Fibroblast of villous mesenchyme (primary cell): ENCODE data around the gene MINDY4B. TPM values are rescaled to one million over a fixed set of nuclear protein-coding genes. Genes with fewer than 3 reads are reported as not detected.
A peak's percentile ranks its signal among the peaks of the same experiment; 100 is the strongest.

Experiments
- DNase-seq: peaks from one replicate; pipeline ENCODE4 v3.0.0-alpha.2; 2010; ENCODE audit warnings: low read depth
- H3K4me3 ChIP-seq: 2 replicates; pipeline ENCODE4 v1.5.1; 2011; ENCODE audit warnings: low read depth, mild to moderate bottlenecking, low read length
- total RNA-seq: library from RNA; depleted of rRNA; stranded (reverse); fragments of >200 nt; gene quantifications from 2 replicates; pipeline ENCODE4 v1.2.3, GENCODE V29; 2012
- TF ChIP-seq, protein P1 (sequence below): IDR thresholded peaks from 2 replicates; pipeline ENCODE4 v1.5.1; 2012; ENCODE audit warnings: low read depth, mild to moderate bottlenecking, low read length; ENCODE audit not compliant: insufficient read depth

MINDY4B gene
- total RNA-seq, 1 donor = not detected

DNA sequence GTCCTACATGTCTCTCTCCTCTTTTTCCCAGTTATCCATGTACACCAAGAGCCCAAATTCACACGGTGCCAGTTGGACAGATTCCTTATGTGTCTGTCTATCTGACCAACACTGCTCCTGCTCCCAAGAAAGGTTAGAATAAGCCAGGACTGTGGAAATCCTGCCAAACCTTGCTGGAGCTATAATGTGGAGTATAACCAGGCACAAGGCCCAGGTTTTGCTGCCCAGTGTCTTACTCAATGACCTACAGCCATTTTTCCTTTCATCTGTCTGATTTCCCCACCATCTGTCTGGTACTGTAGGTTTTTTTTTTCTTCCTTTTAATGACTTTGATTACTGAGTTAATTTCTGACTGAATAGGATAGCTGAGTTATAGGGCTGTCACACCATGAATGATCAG, 26.5 kb upstream of the MINDY4B start:
- no peak for DNase-seq
- TF ChIP-seq, protein P1, sequence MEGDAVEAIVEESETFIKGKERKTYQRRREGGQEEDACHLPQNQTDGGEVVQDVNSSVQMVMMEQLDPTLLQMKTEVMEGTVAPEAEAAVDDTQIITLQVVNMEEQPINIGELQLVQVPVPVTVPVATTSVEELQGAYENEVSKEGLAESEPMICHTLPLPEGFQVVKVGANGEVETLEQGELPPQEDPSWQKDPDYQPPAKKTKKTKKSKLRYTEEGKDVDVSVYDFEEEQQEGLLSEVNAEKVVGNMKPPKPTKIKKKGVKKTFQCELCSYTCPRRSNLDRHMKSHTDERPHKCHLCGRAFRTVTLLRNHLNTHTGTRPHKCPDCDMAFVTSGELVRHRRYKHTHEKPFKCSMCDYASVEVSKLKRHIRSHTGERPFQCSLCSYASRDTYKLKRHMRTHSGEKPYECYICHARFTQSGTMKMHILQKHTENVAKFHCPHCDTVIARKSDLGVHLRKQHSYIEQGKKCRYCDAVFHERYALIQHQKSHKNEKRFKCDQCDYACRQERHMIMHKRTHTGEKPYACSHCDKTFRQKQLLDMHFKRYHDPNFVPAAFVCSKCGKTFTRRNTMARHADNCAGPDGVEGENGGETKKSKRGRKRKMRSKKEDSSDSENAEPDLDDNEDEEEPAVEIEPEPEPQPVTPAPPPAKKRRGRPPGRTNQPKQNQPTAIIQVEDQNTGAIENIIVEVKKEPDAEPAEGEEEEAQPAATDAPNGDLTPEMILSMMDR = no peak
- no peak overlapping the region for H3K4me3 ChIP-seq

DNA sequence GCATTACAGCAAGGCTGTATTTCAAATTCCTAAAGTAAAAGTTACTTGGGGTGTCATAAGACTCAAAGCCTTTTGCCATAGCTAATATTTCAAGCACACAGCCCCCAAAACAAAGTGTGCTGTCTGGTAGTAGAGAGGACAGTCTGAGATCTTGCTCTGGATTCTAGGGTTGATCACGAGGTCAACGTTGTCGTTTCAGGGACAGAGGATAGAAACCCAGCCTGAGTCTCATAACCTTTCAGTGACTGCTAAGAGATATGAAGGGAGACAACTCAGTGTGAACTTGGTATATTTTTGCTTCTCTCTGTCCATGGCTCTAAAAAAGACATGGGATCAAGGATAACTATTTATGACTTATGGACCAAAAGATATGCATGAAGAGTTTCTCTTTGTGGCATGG, 25.6 kb upstream of the MINDY4B start:
- DNase-seq = no peak
- TF ChIP-seq, protein P1 = no peak
- H3K4me3 ChIP-seq = no peak overlapping the region

DNA sequence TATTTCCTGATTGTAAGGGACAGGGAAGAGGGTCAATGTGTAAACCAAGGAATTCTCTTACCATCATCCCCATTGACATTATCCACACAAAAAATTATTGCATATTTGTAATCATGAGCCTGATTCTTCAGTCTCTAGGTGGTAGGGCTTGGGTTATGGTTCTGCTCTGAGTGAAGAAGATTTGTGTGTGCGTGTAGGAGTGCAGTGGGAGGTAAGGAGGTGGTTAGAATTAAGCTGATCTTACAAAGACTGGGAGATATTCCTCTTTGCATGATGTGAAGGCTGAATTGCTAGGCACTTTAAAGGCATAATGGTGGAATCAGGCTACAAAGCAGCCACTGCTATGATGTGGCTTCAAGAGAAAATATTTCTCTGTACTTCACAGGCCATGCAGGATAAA, 23.0 kb upstream of the MINDY4B start:
- no peak for DNase-seq
- no peak overlapping the region for H3K4me3 ChIP-seq
- TF ChIP-seq, protein P1 = no peak

DNA sequence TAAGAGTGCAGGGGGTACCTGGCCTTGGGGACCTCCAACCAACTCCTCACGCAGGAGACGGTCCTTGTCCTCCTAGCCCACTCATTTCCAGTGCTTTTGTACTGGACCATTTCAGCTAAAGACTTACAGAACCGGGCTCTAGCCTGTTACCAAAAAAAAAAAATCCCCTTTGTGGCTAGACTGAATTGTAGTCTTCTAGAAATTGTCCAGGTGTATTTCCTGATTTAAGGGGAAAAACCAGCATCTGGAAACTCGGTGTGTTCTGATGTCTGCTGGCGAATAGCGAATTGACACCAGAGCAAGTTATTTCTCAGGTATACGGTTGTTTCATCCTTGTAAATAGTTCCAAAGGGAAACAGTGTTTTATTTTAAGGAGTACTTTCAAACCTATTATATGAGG, 21.1 kb upstream of the MINDY4B start:
- no peak overlapping the region for H3K4me3 ChIP-seq
- TF ChIP-seq, protein P1 = no peak

DNA sequence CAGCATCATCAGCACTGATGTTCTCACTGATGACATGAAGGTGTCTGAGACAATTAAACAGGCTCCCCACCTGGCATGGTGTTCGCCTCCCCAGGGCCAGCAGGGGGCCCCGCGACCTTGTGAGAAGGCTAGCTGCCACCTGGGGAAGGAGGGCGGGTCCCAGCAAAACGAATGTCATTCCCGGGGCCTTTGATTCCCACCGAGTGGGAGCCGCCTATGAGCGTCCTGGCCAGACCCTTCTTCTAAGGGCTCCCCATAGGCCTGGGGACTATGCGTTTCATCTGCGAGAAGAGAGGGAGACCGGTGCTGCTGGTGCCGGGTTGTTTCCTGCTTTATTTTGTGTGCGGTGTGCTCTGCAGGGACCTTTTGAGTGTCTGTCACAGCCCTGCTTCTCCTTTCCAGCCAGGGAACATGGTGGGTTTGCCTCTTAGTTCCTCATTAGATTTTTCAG, 20.5 kb upstream of the MINDY4B start:
- no peak overlapping the region for H3K4me3 ChIP-seq
- TF ChIP-seq, protein P1 = peak; percentile 62
- DNase-seq = peak; percentile 14

More for the DNA sequence above, 21.1 kb upstream of the MINDY4B start:
- DNase-seq = no peak

DNA sequence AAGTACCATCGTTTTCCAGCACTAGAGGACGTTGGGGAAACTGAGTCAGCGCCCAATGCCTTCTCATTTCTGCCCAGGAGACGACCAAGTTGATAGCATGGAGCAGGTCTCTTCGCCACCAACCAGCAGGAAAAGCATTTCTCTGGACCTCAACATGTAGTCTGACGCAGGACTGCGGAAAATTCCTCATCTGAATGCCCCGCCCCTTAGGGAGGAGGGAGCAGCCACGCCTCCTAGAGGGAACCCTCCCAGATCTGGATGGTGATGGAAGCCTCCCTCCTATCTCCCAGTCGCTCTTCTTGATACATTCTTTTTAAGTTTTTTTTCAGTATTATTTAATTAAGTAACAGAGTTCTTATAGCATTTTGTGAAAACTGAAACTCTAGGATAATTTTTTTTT, 17.4 kb upstream of the MINDY4B start:
- TF ChIP-seq, protein P1 = no peak
- peak; percentile 4 for DNase-seq
- no peak overlapping the region for H3K4me3 ChIP-seq

DNA sequence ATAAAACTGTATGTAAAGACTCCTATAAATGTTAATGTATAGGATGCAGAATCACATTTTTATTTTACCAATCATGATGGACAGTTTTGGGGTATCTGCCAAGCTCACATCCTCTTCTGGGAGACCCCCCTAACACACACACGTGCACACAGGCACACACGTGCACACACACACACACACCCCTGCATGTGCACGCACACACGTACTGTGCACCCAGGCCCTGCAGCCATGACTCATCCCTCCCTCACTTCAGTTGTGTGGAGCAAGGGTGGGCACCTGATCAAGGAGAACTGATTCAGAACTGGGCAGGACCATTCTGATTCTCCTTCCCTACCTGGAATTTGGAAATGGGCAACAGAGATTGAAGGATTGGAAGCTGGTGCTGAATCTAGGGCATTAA, 16.0 kb upstream of the MINDY4B start:
- DNase-seq = no peak
- H3K4me3 ChIP-seq = no peak overlapping the region
- TF ChIP-seq, protein P1 = no peak
